Fibroblast of lung (primary cell): ENCODE results near the gene ZNF280C. TPM values are rescaled to one million over a fixed set of nuclear protein-coding genes. Genes with fewer than 3 reads are reported as not detected.

Source experiments
- DNase-seq, 2 donors: peaks; one replicate each; pipeline versions ENCODE4 v3.0.0 to v3.0.0-alpha.2; 2010; ENCODE audit warnings: low read depth in 2 of 2
- H2AFZ ChIP-seq: 2 replicates; pipeline ENCODE4 v1.5.1; 2012; ENCODE audit warnings: low read length, control low read depth, inconsistent platforms
- H3K27ac ChIP-seq: 2 replicates; pipeline ENCODE4 v1.5.1; 2011; ENCODE audit warnings: low read length, control low read depth; ENCODE audit not compliant: insufficient read depth
- H3K27me3 ChIP-seq: 2 replicates; pipeline ENCODE4 v1.5.1; 2011; ENCODE audit warnings: mild to moderate bottlenecking, low read length; ENCODE audit not compliant: control insufficient read depth, insufficient read depth
- H3K36me3 ChIP-seq: 2 replicates; pipeline ENCODE4 v1.5.1; 2011; ENCODE audit warnings: low read length; ENCODE audit not compliant: control insufficient read depth, insufficient read depth
- H3K4me1 ChIP-seq: 2 replicates; pipeline ENCODE4 v1.5.1; 2011; ENCODE audit warnings: low read length; ENCODE audit not compliant: control insufficient read depth, insufficient read depth; ENCODE audit errors: extremely low read depth
- H3K4me2 ChIP-seq: 2 replicates; pipeline ENCODE4 v1.5.1; 2011; ENCODE audit warnings: low read length, control low read depth; ENCODE audit not compliant: insufficient read depth; ENCODE audit errors: extremely low read depth
- H3K4me3 ChIP-seq, 4 experiments: fragments of 200-600 bp in 1 of 4; sonication (generic) in 1 of 4; replicated peaks in 1 of 4; 2 replicates each; pipeline ENCODE4 v1.5.1; 2011 to 2016; ENCODE audit warnings: low read length in 4 of 4, low read depth in 3 of 4, mild to moderate bottlenecking in 3 of 4, control low read depth in 2 of 4, inconsistent platforms in 1 of 4, mixed read lengths in 1 of 4; ENCODE audit not compliant: insufficient read depth in 1 of 4; ENCODE audit errors: control extremely low read depth in 1 of 4
- H3K79me2 ChIP-seq: 2 replicates; pipeline ENCODE4 v1.5.1; 2012; ENCODE audit warnings: mild to moderate bottlenecking, low read length, inconsistent platforms; ENCODE audit not compliant: control insufficient read depth, insufficient read depth
- H3K9ac ChIP-seq: 2 replicates; pipeline ENCODE4 v1.5.1; 2011; ENCODE audit warnings: mild to moderate bottlenecking, low read length, control low read depth; ENCODE audit not compliant: insufficient read depth
- H3K9me3 ChIP-seq: 2 replicates; pipeline ENCODE4 v1.5.1; 2012; ENCODE audit warnings: low read depth, low read length; ENCODE audit not compliant: control insufficient read depth, insufficient read depth
- H4K20me1 ChIP-seq: 2 replicates; pipeline ENCODE4 v1.5.1; 2011; ENCODE audit warnings: low read length; ENCODE audit not compliant: control insufficient read depth, insufficient read depth; ENCODE audit errors: extremely low read depth
- EZH2 ChIP-seq: IDR thresholded peaks from 2 replicates; pipeline ENCODE4 v1.5.1; 2012; ENCODE audit warnings: low read length, control low read depth, mild to moderate bottlenecking; ENCODE audit errors: missing control alignments
- polyA plus RNA-seq, 2 donors: library from polyadenylated mRNA; depleted of rRNA in 1 of 2; stranded (reverse) in 1 of 2; unstranded in 1 of 2; fragments of >200 nt; gene quantifications; 2 replicates each; pipeline ENCODE4 v1.2.1, GENCODE V29; 2011 to 2012; ENCODE audit warnings: missing spikeins in 1 of 2
- total RNA-seq: library from RNA; depleted of rRNA; stranded (reverse); fragments of >200 nt; gene quantifications from 2 replicates; pipeline ENCODE4 v1.2.1, GENCODE V29; 2014
- TF ChIP-seq, protein P1 (sequence below), 2 donors: IDR thresholded peaks in 1 of 2; conservative IDR thresholded peaks in 1 of 2; 1 replicate in 1 of 2; 2 replicates in 1 of 2; pipeline ENCODE4 v1.5.1; 2011 to 2012; ENCODE audit warnings: low read length in 2 of 2, control low read depth in 1 of 2, inconsistent platforms in 1 of 2, low read depth in 1 of 2, mild to moderate bottlenecking in 1 of 2

ZNF280C gene
- total and polyA plus RNA-seq, 2 donors (not counting 1 experiment from before 2014, with no cell fraction given) = 4.1 to 8.7 TPM

DNA sequence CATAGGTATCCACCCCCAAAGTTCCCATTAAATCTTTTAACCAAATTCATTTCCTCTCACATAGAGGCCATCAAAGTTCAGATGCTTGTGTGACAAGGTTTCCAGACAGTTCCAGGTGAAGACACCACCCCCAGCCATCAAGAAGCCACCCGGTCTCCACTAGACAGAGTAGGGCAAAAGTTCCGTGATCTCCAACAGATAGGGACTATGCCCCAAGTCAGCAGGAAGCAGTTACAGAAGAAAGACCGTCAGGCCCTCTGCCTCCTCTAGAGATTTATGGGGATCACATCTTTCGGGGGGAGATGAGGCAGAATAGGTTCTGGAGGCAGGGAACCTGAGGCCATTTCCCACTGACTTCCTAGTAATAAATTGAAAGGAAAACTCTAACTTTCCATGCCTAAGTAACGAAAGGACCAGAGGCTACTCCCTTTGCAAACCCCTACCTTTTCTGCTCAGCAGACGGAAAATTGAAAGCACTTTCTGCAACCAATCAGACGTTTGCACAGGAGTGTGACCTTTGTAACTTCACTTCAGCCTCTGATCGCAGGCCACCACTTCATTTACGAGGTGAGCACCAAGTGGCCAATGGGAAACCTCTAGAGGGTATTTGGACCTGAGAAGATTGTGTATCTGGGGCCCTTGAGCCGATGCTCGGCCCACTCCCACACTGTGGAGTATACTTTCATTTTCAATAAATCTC, 18.5 kb upstream of the ZNF280C start:
- H3K4me2 ChIP-seq = no peak overlapping the region
- H3K9ac ChIP-seq = no peak overlapping the region
- no peaks in the 10 kb centered on the region for H3K9me3 ChIP-seq
- no peaks in the 10 kb centered on the region for H3K4me1 ChIP-seq
- no peaks in the 10 kb centered on the region for H3K36me3 ChIP-seq
- H3K27ac ChIP-seq = no peak overlapping the region
- no peaks in the 10 kb centered on the region for H3K79me2 ChIP-seq
- H3K27me3 ChIP-seq = peaks cover 3% of the 10 kb centered on the region
- no peaks in the 10 kb centered on the region for H4K20me1 ChIP-seq
- no peak overlapping the region for H3K4me3 ChIP-seq
- no peak for TF ChIP-seq EZH2
- TF ChIP-seq, protein P1, sequence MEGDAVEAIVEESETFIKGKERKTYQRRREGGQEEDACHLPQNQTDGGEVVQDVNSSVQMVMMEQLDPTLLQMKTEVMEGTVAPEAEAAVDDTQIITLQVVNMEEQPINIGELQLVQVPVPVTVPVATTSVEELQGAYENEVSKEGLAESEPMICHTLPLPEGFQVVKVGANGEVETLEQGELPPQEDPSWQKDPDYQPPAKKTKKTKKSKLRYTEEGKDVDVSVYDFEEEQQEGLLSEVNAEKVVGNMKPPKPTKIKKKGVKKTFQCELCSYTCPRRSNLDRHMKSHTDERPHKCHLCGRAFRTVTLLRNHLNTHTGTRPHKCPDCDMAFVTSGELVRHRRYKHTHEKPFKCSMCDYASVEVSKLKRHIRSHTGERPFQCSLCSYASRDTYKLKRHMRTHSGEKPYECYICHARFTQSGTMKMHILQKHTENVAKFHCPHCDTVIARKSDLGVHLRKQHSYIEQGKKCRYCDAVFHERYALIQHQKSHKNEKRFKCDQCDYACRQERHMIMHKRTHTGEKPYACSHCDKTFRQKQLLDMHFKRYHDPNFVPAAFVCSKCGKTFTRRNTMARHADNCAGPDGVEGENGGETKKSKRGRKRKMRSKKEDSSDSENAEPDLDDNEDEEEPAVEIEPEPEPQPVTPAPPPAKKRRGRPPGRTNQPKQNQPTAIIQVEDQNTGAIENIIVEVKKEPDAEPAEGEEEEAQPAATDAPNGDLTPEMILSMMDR (conservative IDR thresholded peaks at IDR 0.05 in 1 of 2, IDR thresholded peaks at IDR 0.05 in 1 of 2; ENCODE audit: low read depth in 1 of 2, low read length in 2 of 2) = no peak
- H2AFZ ChIP-seq = no peak overlapping the region
- no peak for DNase-seq

DNA sequence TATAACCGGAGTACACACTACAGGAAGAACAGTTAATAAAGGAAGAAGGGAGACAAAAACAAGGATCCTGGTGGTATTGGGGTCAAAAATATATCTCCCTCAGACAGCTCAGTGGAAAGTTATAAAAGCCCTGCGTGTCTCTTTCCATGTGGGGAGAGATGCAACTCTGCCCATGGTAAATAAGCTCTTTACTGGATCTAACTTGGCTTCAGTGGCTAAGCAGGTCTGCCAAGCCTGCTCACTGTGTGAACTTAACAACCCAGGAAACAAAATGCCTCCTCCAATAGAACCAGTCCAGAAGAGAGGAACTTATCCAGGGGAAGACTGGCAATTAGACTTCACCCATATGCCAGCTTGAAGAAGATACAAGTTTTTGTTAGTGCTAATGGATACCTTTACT, 17.0 kb upstream of the ZNF280C start:
- Histone ChIP-seq H3K4me3 (no peak overlapping the region), H3K9me3 (no peaks in the 10 kb centered on the region), H3K27ac (no peak overlapping the region), H3K79me2 (no peaks in the 10 kb centered on the region), H2AFZ (no peak overlapping the region), H3K9ac (no peak overlapping the region), H3K4me1 (no peaks in the 10 kb centered on the region), H3K27me3 (peaks cover 3% of the 10 kb centered on the region), H4K20me1 (no peaks in the 10 kb centered on the region), H3K4me2 (no peak overlapping the region), H3K36me3 (no peaks in the 10 kb centered on the region)
- TF ChIP-seq, protein P1 (conservative IDR thresholded peaks at IDR 0.05 in 1 of 2, IDR thresholded peaks at IDR 0.05 in 1 of 2; ENCODE audit: low read depth in 1 of 2, low read length in 2 of 2) = no peak
- TF ChIP-seq EZH2 = no peak
- no peak for DNase-seq

DNA sequence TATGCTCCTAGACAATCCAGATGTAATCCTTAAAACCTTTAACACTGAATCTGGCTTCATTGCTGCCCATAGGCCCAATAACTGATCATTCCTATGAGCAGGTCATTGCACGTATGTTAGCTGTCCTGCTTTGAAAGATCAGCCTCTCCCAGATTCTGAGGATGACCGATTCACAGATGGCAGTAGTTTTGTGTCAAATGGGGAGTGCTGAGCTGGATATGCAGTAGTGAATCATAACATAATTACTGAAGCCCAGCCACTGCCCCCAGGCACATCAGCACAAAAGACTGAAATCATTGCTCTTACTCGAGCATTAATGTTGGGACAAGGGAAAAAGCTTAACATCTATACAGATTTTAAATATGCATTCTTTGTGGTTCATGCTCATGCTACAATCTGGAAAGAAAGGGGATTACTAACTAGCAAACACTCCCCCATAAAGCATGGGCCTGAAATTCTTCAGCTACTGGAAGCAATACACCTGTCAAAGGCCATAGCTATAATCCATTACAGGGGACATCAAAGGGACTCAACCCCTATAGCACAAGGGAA, 16.4 kb upstream of the ZNF280C start:
- H3K9me3 ChIP-seq = no peaks in the 10 kb centered on the region
- TF ChIP-seq, protein P1 (conservative IDR thresholded peaks at IDR 0.05 in 1 of 2, IDR thresholded peaks at IDR 0.05 in 1 of 2; ENCODE audit: low read depth in 1 of 2, low read length in 2 of 2) = no peak
- TF ChIP-seq EZH2 = no peak

More for the DNA sequence above, 16.4 kb upstream of the ZNF280C start:
- H3K27ac ChIP-seq = no peak overlapping the region
- no peak overlapping the region for H2AFZ ChIP-seq
- H3K79me2 ChIP-seq = no peaks in the 10 kb centered on the region
- no peaks in the 10 kb centered on the region for H4K20me1 ChIP-seq
- H3K36me3 ChIP-seq = no peaks in the 10 kb centered on the region
- H3K4me2 ChIP-seq = no peak overlapping the region
- no peak overlapping the region for H3K9ac ChIP-seq
- no peak overlapping the region for H3K4me3 ChIP-seq
- H3K27me3 ChIP-seq = peaks cover 3% of the 10 kb centered on the region
- no peak for DNase-seq
- no peaks in the 10 kb centered on the region for H3K4me1 ChIP-seq
